ENCODE measurements around the gene MYO7A.

GRCh38 chr11:77198440-77198849 is 70.4 kb downstream of the MYO7A start:
- TF ChIP-seq, protein P1, sequence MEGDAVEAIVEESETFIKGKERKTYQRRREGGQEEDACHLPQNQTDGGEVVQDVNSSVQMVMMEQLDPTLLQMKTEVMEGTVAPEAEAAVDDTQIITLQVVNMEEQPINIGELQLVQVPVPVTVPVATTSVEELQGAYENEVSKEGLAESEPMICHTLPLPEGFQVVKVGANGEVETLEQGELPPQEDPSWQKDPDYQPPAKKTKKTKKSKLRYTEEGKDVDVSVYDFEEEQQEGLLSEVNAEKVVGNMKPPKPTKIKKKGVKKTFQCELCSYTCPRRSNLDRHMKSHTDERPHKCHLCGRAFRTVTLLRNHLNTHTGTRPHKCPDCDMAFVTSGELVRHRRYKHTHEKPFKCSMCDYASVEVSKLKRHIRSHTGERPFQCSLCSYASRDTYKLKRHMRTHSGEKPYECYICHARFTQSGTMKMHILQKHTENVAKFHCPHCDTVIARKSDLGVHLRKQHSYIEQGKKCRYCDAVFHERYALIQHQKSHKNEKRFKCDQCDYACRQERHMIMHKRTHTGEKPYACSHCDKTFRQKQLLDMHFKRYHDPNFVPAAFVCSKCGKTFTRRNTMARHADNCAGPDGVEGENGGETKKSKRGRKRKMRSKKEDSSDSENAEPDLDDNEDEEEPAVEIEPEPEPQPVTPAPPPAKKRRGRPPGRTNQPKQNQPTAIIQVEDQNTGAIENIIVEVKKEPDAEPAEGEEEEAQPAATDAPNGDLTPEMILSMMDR (IDR thresholded peaks at IDR 0.05): peak; percentile 39
- TF ChIP-seq, protein P2, sequence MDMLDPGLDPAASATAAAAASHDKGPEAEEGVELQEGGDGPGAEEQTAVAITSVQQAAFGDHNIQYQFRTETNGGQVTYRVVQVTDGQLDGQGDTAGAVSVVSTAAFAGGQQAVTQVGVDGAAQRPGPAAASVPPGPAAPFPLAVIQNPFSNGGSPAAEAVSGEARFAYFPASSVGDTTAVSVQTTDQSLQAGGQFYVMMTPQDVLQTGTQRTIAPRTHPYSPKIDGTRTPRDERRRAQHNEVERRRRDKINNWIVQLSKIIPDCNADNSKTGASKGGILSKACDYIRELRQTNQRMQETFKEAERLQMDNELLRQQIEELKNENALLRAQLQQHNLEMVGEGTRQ (CRISPR knock-in tag; IDR thresholded peaks at IDR 0.05): peak; percentile 69
- no peak for TF ChIP-seq KAT7 (CRISPR knock-in tag; IDR thresholded peaks at IDR 0.05; ENCODE audit: borderline replicate concordance)
- TF ChIP-seq SP1 (CRISPR knock-in tag; conservative IDR thresholded peaks at IDR 0.05): no peak
- TF ChIP-seq, protein P3, sequence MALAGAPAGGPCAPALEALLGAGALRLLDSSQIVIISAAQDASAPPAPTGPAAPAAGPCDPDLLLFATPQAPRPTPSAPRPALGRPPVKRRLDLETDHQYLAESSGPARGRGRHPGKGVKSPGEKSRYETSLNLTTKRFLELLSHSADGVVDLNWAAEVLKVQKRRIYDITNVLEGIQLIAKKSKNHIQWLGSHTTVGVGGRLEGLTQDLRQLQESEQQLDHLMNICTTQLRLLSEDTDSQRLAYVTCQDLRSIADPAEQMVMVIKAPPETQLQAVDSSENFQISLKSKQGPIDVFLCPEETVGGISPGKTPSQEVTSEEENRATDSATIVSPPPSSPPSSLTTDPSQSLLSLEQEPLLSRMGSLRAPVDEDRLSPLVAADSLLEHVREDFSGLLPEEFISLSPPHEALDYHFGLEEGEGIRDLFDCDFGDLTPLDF (CRISPR knock-in tag; IDR thresholded peaks at IDR 0.05): no peak
- no peak for TF ChIP-seq TEAD4 (CRISPR knock-in tag; IDR thresholded peaks at IDR 0.05)
- TF ChIP-seq E2F4 (CRISPR knock-in tag; IDR thresholded peaks at IDR 0.05; ENCODE audit: borderline replicate concordance, low read depth): no peak
- no peak for TF ChIP-seq ZNF121 (CRISPR knock-in tag; IDR thresholded peaks at IDR 0.05)
- no peak for TF ChIP-seq ELF4 (CRISPR knock-in tag; IDR thresholded peaks at IDR 0.05; ENCODE audit: low read depth)
